ENCODE results near the gene ITGAD.

GRCh38 chr16:31470615-31471014, 77.5 kb downstream of the ITGAD start:
- TF ChIP-seq ZNF8 (CRISPR knock-in tag; IDR thresholded peaks at IDR 0.05) = no peak
- TF ChIP-seq TCF4 (CRISPR knock-in tag; IDR thresholded peaks at IDR 0.05; ENCODE audit: borderline replicate concordance) = no peak
- TF ChIP-seq, protein P1, sequence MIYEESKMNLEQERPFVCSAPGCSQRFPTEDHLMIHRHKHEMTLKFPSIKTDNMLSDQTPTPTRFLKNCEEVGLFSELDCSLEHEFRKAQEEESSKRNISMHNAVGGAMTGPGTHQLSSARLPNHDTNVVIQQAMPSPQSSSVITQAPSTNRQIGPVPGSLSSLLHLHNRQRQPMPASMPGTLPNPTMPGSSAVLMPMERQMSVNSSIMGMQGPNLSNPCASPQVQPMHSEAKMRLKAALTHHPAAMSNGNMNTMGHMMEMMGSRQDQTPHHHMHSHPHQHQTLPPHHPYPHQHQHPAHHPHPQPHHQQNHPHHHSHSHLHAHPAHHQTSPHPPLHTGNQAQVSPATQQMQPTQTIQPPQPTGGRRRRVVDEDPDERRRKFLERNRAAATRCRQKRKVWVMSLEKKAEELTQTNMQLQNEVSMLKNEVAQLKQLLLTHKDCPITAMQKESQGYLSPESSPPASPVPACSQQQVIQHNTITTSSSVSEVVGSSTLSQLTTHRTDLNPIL (CRISPR knock-in tag; IDR thresholded peaks at IDR 0.05; ENCODE audit: low read depth) = no peak
- no peak for TF ChIP-seq CSDC2 (CRISPR knock-in tag; IDR thresholded peaks at IDR 0.05)
- TF ChIP-seq, protein P2, sequence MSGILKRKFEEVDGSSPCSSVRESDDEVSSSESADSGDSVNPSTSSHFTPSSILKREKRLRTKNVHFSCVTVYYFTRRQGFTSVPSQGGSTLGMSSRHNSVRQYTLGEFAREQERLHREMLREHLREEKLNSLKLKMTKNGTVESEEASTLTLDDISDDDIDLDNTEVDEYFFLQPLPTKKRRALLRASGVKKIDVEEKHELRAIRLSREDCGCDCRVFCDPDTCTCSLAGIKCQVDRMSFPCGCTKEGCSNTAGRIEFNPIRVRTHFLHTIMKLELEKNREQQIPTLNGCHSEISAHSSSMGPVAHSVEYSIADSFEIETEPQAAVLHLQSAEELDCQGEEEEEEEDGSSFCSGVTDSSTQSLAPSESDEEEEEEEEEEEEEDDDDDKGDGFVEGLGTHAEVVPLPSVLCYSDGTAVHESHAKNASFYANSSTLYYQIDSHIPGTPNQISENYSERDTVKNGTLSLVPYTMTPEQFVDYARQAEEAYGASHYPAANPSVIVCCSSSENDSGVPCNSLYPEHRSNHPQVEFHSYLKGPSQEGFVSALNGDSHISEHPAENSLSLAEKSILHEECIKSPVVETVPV (CRISPR knock-in tag; IDR thresholded peaks at IDR 0.05) = no peak
- no peak for TF ChIP-seq BACH2 (CRISPR knock-in tag; IDR thresholded peaks at IDR 0.05; ENCODE audit: borderline replicate concordance)
- TF ChIP-seq RARB (CRISPR knock-in tag; IDR thresholded peaks at IDR 0.05) = no peak
- no peak for TF ChIP-seq PATZ1 (CRISPR knock-in tag; IDR thresholded peaks at IDR 0.05; ENCODE audit: borderline replicate concordance)
- no peak for TF ChIP-seq ARNTL (CRISPR knock-in tag; IDR thresholded peaks at IDR 0.05; ENCODE audit: borderline replicate concordance, low read depth)
- TF ChIP-seq TOX (CRISPR knock-in tag; IDR thresholded peaks at IDR 0.05; ENCODE audit: borderline replicate concordance) = no peak
